Activated CD4-positive, alpha-beta T cell treated with anti-CD3 and anti-CD28 coated beads, Interleukin-2, amount 10 ng/mL, durations not matched to agents 24 days and 14 days (primary cell): Measurements from ENCODE around the gene ADAMTS6. TPM values are rescaled to one million over a fixed set of nuclear protein-coding genes. Genes with fewer than 3 reads are reported as not detected.
"Not testable (repeated sequence)": the region's sequence is repeated elsewhere in the genome, so short reads cannot be mapped to it uniquely, and the experiment has no call there.

ENCODE experiments used
- DNase-seq: peaks from one replicate; pipeline ENCODE4 v3.0.0; 2022
- H3K27ac Mint-ChIP-seq: one replicate; pipeline ENCODE4 v1.8.0; 2022; ENCODE audit warnings: mild to moderate bottlenecking, mixed read lengths
- H3K27me3 Mint-ChIP-seq: one replicate; pipeline ENCODE4 v1.8.0; 2022; ENCODE audit warnings: mixed read lengths
- H3K36me3 Mint-ChIP-seq: one replicate; pipeline ENCODE4 v1.8.0; 2022; ENCODE audit warnings: low read depth, mild to moderate bottlenecking, mixed read lengths
- H3K4me1 Mint-ChIP-seq: one replicate; pipeline ENCODE4 v1.8.0; 2021; ENCODE audit warnings: mixed read lengths
- H3K4me3 Mint-ChIP-seq: one replicate; pipeline ENCODE4 v1.8.0; 2022; ENCODE audit warnings: mild to moderate bottlenecking, moderate library complexity, mixed read lengths
- H3K9me3 Mint-ChIP-seq: one replicate; pipeline ENCODE4 v1.8.0; 2021; ENCODE audit warnings: mixed read lengths
- intact Hi-C: fragments of 100-400 bp; cut with micrococcal nuclease; formaldehyde crosslinking; loops from one replicate; pipeline ENCODE4 v1.15.1; 2023
- total RNA-seq: library from RNA; stranded (reverse); gene quantifications from 2 replicates; pipeline ENCODE4 v1.2.3, GENCODE V29; 2022

Gene ADAMTS6
- total RNA-seq, 1 donor from 2014 or later, result 0.89 TPM

- intact Hi-C loops, result no loop called here
- Mint-ChIP-seq H3K27me3 (no peaks in the 10 kb centered on the region), H3K9me3 (no peaks in the 10 kb centered on the region), H3K4me1 (no peaks in the 10 kb centered on the region), H3K27ac (no peak overlapping the region), H3K4me3 (no peak overlapping the region), H3K36me3 (no peaks in the 10 kb centered on the region)
- no peak for DNase-seq
Measured at GRCh38 chr5:65382582-65382981, 99.1 kb downstream of the ADAMTS6 start.

GRCh38 chr5:65370505-65370904 is 111.2 kb downstream of the ADAMTS6 start:
- H3K36me3 Mint-ChIP-seq, H3K27ac Mint-ChIP-seq, DNase-seq, H3K4me1 Mint-ChIP-seq, H3K27me3 Mint-ChIP-seq, H3K4me3 Mint-ChIP-seq, H3K9me3 Mint-ChIP-seq, intact Hi-C loops: not testable (repeated sequence)

- H3K9me3 Mint-ChIP-seq, result no peaks in the 10 kb centered on the region
- intact Hi-C loops, result no loop called here
- H3K27ac Mint-ChIP-seq, result no peak overlapping the region
- H3K4me3 Mint-ChIP-seq, result no peak overlapping the region
- no peaks in the 10 kb centered on the region for H3K36me3 Mint-ChIP-seq
- H3K4me1 Mint-ChIP-seq, result no peaks in the 10 kb centered on the region
- DNase-seq, result no peak
- H3K27me3 Mint-ChIP-seq, result peaks cover 2% of the 10 kb centered on the region
Measured at GRCh38 chr5:65366655-65367054, 115.1 kb downstream of the ADAMTS6 start.

- intact Hi-C loops, result no loop called here
- Mint-ChIP-seq H3K9me3 (no peaks in the 10 kb centered on the region), H3K27ac (no peak overlapping the region), H3K36me3 (no peaks in the 10 kb centered on the region), H3K4me3 (no peak overlapping the region), H3K4me1 (no peaks in the 10 kb centered on the region), H3K27me3 (peaks cover 2% of the 10 kb centered on the region)
- no peak for DNase-seq
Measured at GRCh38 chr5:65364907-65365306, 116.8 kb downstream of the ADAMTS6 start.

- H3K9me3 Mint-ChIP-seq, result no peaks in the 10 kb centered on the region
- no peak for DNase-seq
- no peak overlapping the region for H3K27ac Mint-ChIP-seq
- intact Hi-C loops, result no loop called here
- H3K36me3 Mint-ChIP-seq, result no peaks in the 10 kb centered on the region
- no peaks in the 10 kb centered on the region for H3K4me1 Mint-ChIP-seq
- H3K27me3 Mint-ChIP-seq, result peaks cover 3% of the 10 kb centered on the region
- H3K4me3 Mint-ChIP-seq, result no peak overlapping the region
Measured at GRCh38 chr5:65363499-65363898, 118.2 kb downstream of the ADAMTS6 start.

- intact Hi-C loops, result no loop called here
- DNase-seq, result no peak
- H3K36me3 Mint-ChIP-seq, result no peaks in the 10 kb centered on the region
- H3K9me3 Mint-ChIP-seq, result no peaks in the 10 kb centered on the region
- no peaks in the 10 kb centered on the region for H3K4me1 Mint-ChIP-seq
- H3K27ac Mint-ChIP-seq, result no peak overlapping the region
- H3K27me3 Mint-ChIP-seq, result peaks cover 8% of the 10 kb centered on the region
- H3K4me3 Mint-ChIP-seq, result no peak overlapping the region
Measured at GRCh38 chr5:65359981-65360380, 121.7 kb downstream of the ADAMTS6 start.

- no peak overlapping the region for H3K27ac Mint-ChIP-seq
- no peaks in the 10 kb centered on the region for H3K36me3 Mint-ChIP-seq
- peaks cover 8% of the 10 kb centered on the region for H3K27me3 Mint-ChIP-seq
- intact Hi-C loops, result no loop called here
- DNase-seq, result no peak
- H3K4me1 Mint-ChIP-seq, result no peaks in the 10 kb centered on the region
- H3K9me3 Mint-ChIP-seq, result no peaks in the 10 kb centered on the region
- no peak overlapping the region for H3K4me3 Mint-ChIP-seq
Measured at GRCh38 chr5:65359569-65359968, 122.2 kb downstream of the ADAMTS6 start.

- intact Hi-C loops, result no loop called here
- DNase-seq, result no peak
- Mint-ChIP-seq H3K9me3 (no peaks in the 10 kb centered on the region), H3K4me1 (no peaks in the 10 kb centered on the region), H3K36me3 (no peaks in the 10 kb centered on the region), H3K27ac (no peak overlapping the region), H3K4me3 (no peak overlapping the region), H3K27me3 (peaks cover 8% of the 10 kb centered on the region)
Measured at GRCh38 chr5:65356274-65356673, 125.4 kb downstream of the ADAMTS6 start.

GRCh38 chr5:65355301-65355700 is 126.4 kb downstream of the ADAMTS6 start:
- intact Hi-C loops, result no loop called here
- no peaks in the 10 kb centered on the region for H3K4me1 Mint-ChIP-seq
- peaks cover 8% of the 10 kb centered on the region for H3K27me3 Mint-ChIP-seq
- H3K4me3 Mint-ChIP-seq, result no peak overlapping the region
- no peaks in the 10 kb centered on the region for H3K36me3 Mint-ChIP-seq
- H3K9me3 Mint-ChIP-seq, result no peaks in the 10 kb centered on the region
- no peak overlapping the region for H3K27ac Mint-ChIP-seq
- no peak for DNase-seq

- Mint-ChIP-seq H3K27me3 (no peaks in the 10 kb centered on the region), H3K4me3 (no peak overlapping the region), H3K36me3 (no peaks in the 10 kb centered on the region), H3K9me3 (peaks cover 25% of the 10 kb centered on the region), H3K4me1 (no peaks in the 10 kb centered on the region), H3K27ac (no peak overlapping the region)
- no peak for DNase-seq
- intact Hi-C loops, result no loop called here
Measured at GRCh38 chr5:65341835-65342234, 139.9 kb downstream of the ADAMTS6 start.

GRCh38 chr5:65338606-65339151 is 143.0 kb downstream of the ADAMTS6 start:
- no peaks in the 10 kb centered on the region for H3K4me1 Mint-ChIP-seq
- no peaks in the 10 kb centered on the region for H3K27me3 Mint-ChIP-seq
- H3K36me3 Mint-ChIP-seq, result no peaks in the 10 kb centered on the region
- H3K27ac Mint-ChIP-seq, result no peak overlapping the region
- no peak overlapping the region for H3K4me3 Mint-ChIP-seq
- DNase-seq, result no peak
- peaks cover 21% of the 10 kb centered on the region for H3K9me3 Mint-ChIP-seq
- intact Hi-C loops, result no loop called here

- H3K27ac Mint-ChIP-seq, result no peak overlapping the region
Measured at GRCh38 chr5:65334077-65334476, 147.6 kb downstream of the ADAMTS6 start.

GRCh38 chr5:65332591-65332990 is 149.1 kb downstream of the ADAMTS6 start:
- intact Hi-C loops, result no loop called here
- H3K9me3 Mint-ChIP-seq, result no peaks in the 10 kb centered on the region
- DNase-seq, result no peak
- H3K36me3 Mint-ChIP-seq, result no peaks in the 10 kb centered on the region
- H3K4me3 Mint-ChIP-seq, result no peak overlapping the region
- H3K27me3 Mint-ChIP-seq, result no peaks in the 10 kb centered on the region
- no peaks in the 10 kb centered on the region for H3K4me1 Mint-ChIP-seq
- no peak overlapping the region for H3K27ac Mint-ChIP-seq

More at GRCh38 chr5:65334077-65334476, 147.6 kb downstream of the ADAMTS6 start:
- no peak for DNase-seq
- Mint-ChIP-seq H3K4me1 (no peaks in the 10 kb centered on the region), H3K4me3 (no peak overlapping the region), H3K36me3 (no peaks in the 10 kb centered on the region), H3K9me3 (no peaks in the 10 kb centered on the region), H3K27me3 (no peaks in the 10 kb centered on the region)
- intact Hi-C loops, result no loop called here

GRCh38 chr5:65329266-65329665 is 152.5 kb downstream of the ADAMTS6 start:
- no peak overlapping the region for H3K27ac Mint-ChIP-seq
- intact Hi-C loops, result no loop called here
- H3K4me1 Mint-ChIP-seq, result no peaks in the 10 kb centered on the region
- H3K4me3 Mint-ChIP-seq, result no peak overlapping the region
- no peak for DNase-seq
- H3K27me3 Mint-ChIP-seq, result no peaks in the 10 kb centered on the region
- H3K36me3 Mint-ChIP-seq, result no peaks in the 10 kb centered on the region
- no peaks in the 10 kb centered on the region for H3K9me3 Mint-ChIP-seq

- intact Hi-C loops, result no loop called here
- H3K36me3 Mint-ChIP-seq, result no peaks in the 10 kb centered on the region
- H3K9me3 Mint-ChIP-seq, result no peaks in the 10 kb centered on the region
- DNase-seq, result no peak
- H3K4me1 Mint-ChIP-seq, result no peaks in the 10 kb centered on the region
- H3K27me3 Mint-ChIP-seq, result no peaks in the 10 kb centered on the region
- H3K27ac Mint-ChIP-seq, result no peak overlapping the region
- no peak overlapping the region for H3K4me3 Mint-ChIP-seq
Measured at GRCh38 chr5:65327582-65327981, 154.1 kb downstream of the ADAMTS6 start.
